Upper lobe of left lung (tissue), 6 donors: ENCODE data around the gene ARVCF. TPM values are rescaled to one million over a fixed set of nuclear protein-coding genes. Genes with fewer than 3 reads are reported as not detected.
A peak's percentile ranks its signal among the peaks of the same experiment; 100 is the strongest.

ENCODE experiments used
- ATAC-seq, 2 donors: fragments of 200-7000 bp; cut with Tn5 transposase; one replicate each; pipeline ENCODE4 v1.9.1; 2022; ENCODE audit warnings: mild to moderate bottlenecking in 2 of 2, moderate library complexity in 2 of 2; ENCODE audit not compliant: low FRiP score in 2 of 2
- DNase-seq, 2 donors: peaks; one replicate each; pipeline ENCODE4 v3.0.0-alpha.2; 2019 to 2020
- H3K27ac ChIP-seq, 4 donors: fragments of 200-600 bp; sonication (generic); one replicate each; pipeline ENCODE4 v1.5.1; 2016 to 2019
- H3K27me3 ChIP-seq, 4 donors: fragments of 200-600 bp; sonication (generic); one replicate each; pipeline ENCODE4 v1.5.1; 2017 to 2019
- H3K36me3 ChIP-seq, 4 donors: fragments of 200-600 bp; sonication (generic); one replicate each; pipeline ENCODE4 v1.5.1; 2016 to 2019
- H3K4me1 ChIP-seq, 4 donors: fragments of 200-600 bp; sonication (generic); one replicate each; pipeline ENCODE4 v1.5.1; 2018 to 2019
- H3K4me3 ChIP-seq, 4 donors: fragments of 200-600 bp; sonication (generic); one replicate each; pipeline ENCODE4 v1.5.1; 2017 to 2019; ENCODE audit warnings: mild to moderate bottlenecking in 2 of 4, moderate library complexity in 1 of 4
- H3K9me3 ChIP-seq, 4 donors: fragments of 200-600 bp; sonication (generic); one replicate each; pipeline ENCODE4 v1.5.1; 2018 to 2019
- CTCF ChIP-seq, 6 experiments: fragments of 450-650 bp in 4 of 6; fragments of 200-600 bp in 2 of 6; sonication (generic) in 2 of 6; IDR thresholded peaks; one replicate each; pipeline ENCODE4 v1.5.1; 2016 to 2019; ENCODE audit warnings: antibody characterized with exemption in 6 of 6
- EP300 ChIP-seq, 4 donors: sonication (generic); formaldehyde crosslinking; IDR thresholded peaks; one replicate each; pipeline ENCODE4 v1.5.1; 2017; ENCODE audit warnings: antibody characterized with exemption in 4 of 4, control low read depth in 2 of 4
- POLR2A ChIP-seq, 4 donors: fragments of 450-650 bp; IDR thresholded peaks; one replicate each; pipeline ENCODE4 v1.5.1; 2016 to 2017; ENCODE audit warnings: antibody characterized with exemption in 4 of 4, mild to moderate bottlenecking in 2 of 4
- POLR2AphosphoS5 ChIP-seq, 2 donors: sonication (generic); formaldehyde crosslinking; IDR thresholded peaks; one replicate each; pipeline ENCODE4 v1.5.1; 2017; ENCODE audit warnings: antibody characterized with exemption in 2 of 2
- WGBS, 2 donors: methylation state at CpG; one replicate each; pipeline ENCODE4 v1.1.5; 2017 to 2018; 5-methylcytosine and 5-hydroxymethylcytosine counted together
- total RNA-seq, 6 donors: library from RNA; depleted of rRNA in 4 of 6; stranded (reverse); fragments of >200 nt in 4 of 6; gene quantifications; one replicate each; pipeline versions ENCODE4 v1.1.0 to v1.2.1, GENCODE V29; 2016 to 2021
- donor health status: DM: no; HTN: no; CAD: no; lungs with moderate emphysema.
- donor health status: DM: no; HTN: yes; CAD: no; lungs with severe emphysema.

ARVCF gene
- total RNA-seq, 6 donors from 2014 or later, result 18.5 to 54.5 (median 22.8) TPM

- Histone ChIP-seq H3K9me3 (peaks cover 0 to 8% (median 0%) of the 10 kb centered on the region in 4 donors), H3K27ac (peak overlapping the region in 2 of 4 donors; percentile 22 to 40), H3K27me3 (no peaks in the 10 kb centered on the region), H3K4me3 (no peak overlapping the region), H3K4me1 (peaks cover 0 to 19% (median 14%) of the 10 kb centered on the region in 4 donors), H3K36me3 (no peaks in the 10 kb centered on the region)
- TF ChIP-seq CTCF (IDR thresholded peaks at IDR 0.05) (no peak), POLR2A (IDR thresholded peaks at IDR 0.05) (no peak), POLR2AphosphoS5 (IDR thresholded peaks at IDR 0.05) (no peak), EP300 (IDR thresholded peaks at IDR 0.05) (no peak)
- no peak for ATAC-seq
- WGBS, 2 donors, result 72 to 93% methylated on average over 2 of the region's 2 CpGs
- no peak for DNase-seq
Measured at GRCh38 chr22:20002636-20003035, 14.0 kb downstream of the ARVCF start.

DNA sequence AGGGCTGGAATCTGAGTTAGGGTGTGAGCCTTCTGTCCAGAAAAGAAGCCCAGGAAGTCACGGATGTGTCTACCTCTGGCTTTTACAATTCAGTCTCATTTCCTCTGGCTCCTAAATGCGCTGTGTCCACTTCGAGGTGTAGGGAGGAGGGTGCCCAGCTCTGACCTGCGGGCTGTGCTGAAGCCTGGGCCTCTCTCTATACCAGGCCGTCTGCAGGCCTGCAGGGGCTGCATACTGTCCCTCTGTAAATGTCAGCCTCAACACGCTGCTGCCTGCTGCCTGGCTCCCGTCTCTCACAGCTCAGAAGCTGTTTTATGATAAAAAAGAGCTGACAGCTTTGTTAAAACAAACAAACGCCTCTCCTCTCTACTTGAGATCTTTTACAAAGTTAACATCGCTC is 14.5 kb downstream of the ARVCF start:
- Histone ChIP-seq H3K27me3 (no peaks in the 10 kb centered on the region), H3K4me1 (peaks cover 0 to 20% (median 14%) of the 10 kb centered on the region in 4 donors), H3K27ac (peak overlapping the region in 2 of 4 donors; percentile 22 to 40), H3K4me3 (no peak overlapping the region), H3K36me3 (no peaks in the 10 kb centered on the region), H3K9me3 (peaks cover 0 to 8% (median 0%) of the 10 kb centered on the region in 4 donors)
- 80 to 83% methylated on average over 8 to 9 of the region's 9 CpGs for WGBS, 2 donors
- TF ChIP-seq CTCF (IDR thresholded peaks at IDR 0.05) (no peak), EP300 (IDR thresholded peaks at IDR 0.05) (no peak), POLR2A (IDR thresholded peaks at IDR 0.05) (no peak), POLR2AphosphoS5 (IDR thresholded peaks at IDR 0.05) (no peak)
- DNase-seq (no peak), ATAC-seq (no peak)

GRCh38 chr22:20001082-20001638 is 15.5 kb downstream of the ARVCF start:
- DNase-seq (peak in 1 of 2 donors; percentile 39), ATAC-seq (no peak)
- H3K27ac ChIP-seq, result peak overlapping the region in 1 of 4 donors; percentile 50
- no peak for TF ChIP-seq EP300 (IDR thresholded peaks at IDR 0.05)
- no peak for TF ChIP-seq POLR2AphosphoS5 (IDR thresholded peaks at IDR 0.05)
- no peak for TF ChIP-seq CTCF (IDR thresholded peaks at IDR 0.05)
- no peak for TF ChIP-seq POLR2A (IDR thresholded peaks at IDR 0.05)
- no peaks in the 10 kb centered on the region for H3K36me3 ChIP-seq
- H3K9me3 ChIP-seq, result peaks cover 0 to 8% (median 0%) of the 10 kb centered on the region in 4 donors
- H3K27me3 ChIP-seq, result no peaks in the 10 kb centered on the region
- WGBS, 2 donors, result 70 to 91% methylated on average over 6 to 11 of the region's 11 CpGs
- peaks cover 0 to 20% (median 14%) of the 10 kb centered on the region in 4 donors for H3K4me1 ChIP-seq
- no peak overlapping the region for H3K4me3 ChIP-seq

DNA sequence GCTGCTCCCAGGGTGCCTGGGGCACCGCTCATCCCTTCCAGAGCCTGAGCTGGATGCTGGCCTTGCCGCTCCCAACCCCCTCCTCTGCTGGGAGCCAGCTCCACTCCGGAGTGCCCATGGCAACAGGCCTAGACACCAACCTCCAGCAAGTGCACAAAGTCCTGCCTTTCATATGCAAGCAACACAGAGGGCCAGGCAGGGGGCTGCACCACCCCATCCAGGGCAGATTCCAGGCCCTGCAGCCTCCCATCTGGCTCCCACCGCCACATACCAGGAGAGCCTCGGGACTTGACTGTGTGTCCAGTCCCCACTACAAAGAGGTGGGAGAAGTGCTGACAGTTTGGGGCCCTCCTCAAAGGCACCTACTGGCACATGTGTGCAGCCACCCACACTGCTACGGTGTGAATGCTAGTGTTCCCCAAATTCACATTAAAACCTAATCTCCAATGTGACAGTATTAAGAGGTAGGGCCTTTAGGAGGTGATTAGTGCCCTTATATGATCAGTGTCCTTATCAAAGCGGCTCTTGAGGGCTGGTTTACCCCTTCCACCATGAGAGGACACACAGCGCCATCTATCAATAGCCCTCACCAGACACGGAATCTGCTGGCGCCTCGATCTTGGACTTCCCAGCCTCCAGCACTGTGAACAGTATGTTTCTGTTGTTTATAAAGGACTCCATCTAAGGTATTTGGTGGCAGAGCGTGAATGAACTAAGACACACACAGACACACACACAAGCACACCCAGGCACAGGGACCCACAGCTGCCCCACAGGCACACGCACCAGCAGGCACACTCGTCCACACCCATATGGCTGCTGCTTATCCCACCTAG is 16.2 kb downstream of the ARVCF start:
- no peak overlapping the region for H3K4me3 ChIP-seq
- WGBS, 2 donors, result 90% methylated on average over 11 to 13 of the region's 14 CpGs
- peaks cover 0 to 8% (median 0%) of the 10 kb centered on the region in 4 donors for H3K9me3 ChIP-seq
- H3K27ac ChIP-seq, result peak overlapping the region in 1 of 4 donors; percentile 50
- H3K27me3 ChIP-seq, result no peaks in the 10 kb centered on the region
- H3K36me3 ChIP-seq, result no peaks in the 10 kb centered on the region
- ATAC-seq (no peak), DNase-seq (peak in 1 of 2 donors; percentile 56)
- TF ChIP-seq POLR2A (IDR thresholded peaks at IDR 0.05) (no peak), POLR2AphosphoS5 (IDR thresholded peaks at IDR 0.05) (no peak), EP300 (IDR thresholded peaks at IDR 0.05) (no peak), CTCF (IDR thresholded peaks at IDR 0.05) (no peak)
- peaks cover 6 to 26% (median 17%) of the 10 kb centered on the region in 4 donors for H3K4me1 ChIP-seq
